Measurements from ENCODE around the gene LIPE. TPM values are rescaled to one million over a fixed set of nuclear protein-coding genes. Genes with fewer than 3 reads are reported as not detected.

Gene LIPE
- total and polyA plus RNA-seq, 2 experiments from 2014 or later = 0.22 to 0.61 TPM

- in situ Hi-C loops (cut with MboI) = no loop called here
- H3K4me3 ChIP-seq = no peak overlapping the region
- no peaks in the 10 kb centered on the region for H4K20me1 ChIP-seq (ENCODE audit: insufficient read depth)
Observed at GRCh38 chr19:42407085-42407815, 19.9 kb downstream of the LIPE start.

GRCh38 chr19:42406111-42406510, 21.1 kb downstream of the LIPE start:
- Histone ChIP-seq H3K79me2 (ENCODE audit: insufficient read depth) (no peaks in the 10 kb centered on the region), H2AFZ (no peak overlapping the region), H3K9me3 (ENCODE audit: low read depth) (no peaks in the 10 kb centered on the region), H3K9me2 (ENCODE audit: insufficient read depth) (no peaks in the 10 kb centered on the region), H3F3A (ENCODE audit: insufficient read depth) (no peaks in the 10 kb centered on the region), H3K36me3 (ENCODE audit: low read depth) (no peaks in the 10 kb centered on the region), H4K20me1 (ENCODE audit: insufficient read depth) (no peaks in the 10 kb centered on the region), H3K4me2 (ENCODE audit: unreplicated experiment) (no peak overlapping the region), H3K9ac (no peak overlapping the region), H3K27me3 (replicated peaks; ENCODE audit: insufficient read depth) (no peaks in the 10 kb centered on the region), H3K4me1 (ENCODE audit: insufficient read depth) (no peaks in the 10 kb centered on the region), H3K4me3 (no peak overlapping the region), H3K27ac (no peak overlapping the region)
- WGBS, 2 experiments (ENCODE audit: low coverage in 1 of 2, low lambda C conversion rate in 2 of 2, missing lambda C conversion rate in 2 of 2) = 91 to 94% methylated on average over 11 of the region's 11 CpGs
- DNase-seq = no peak
- no peak for TF ChIP-seq EZH2phosphoT487 (IDR thresholded peaks at IDR 0.05; ENCODE audit: insufficient read depth, low read depth)
- no peak for TF ChIP-seq EZH2 (IDR thresholded peaks at IDR 0.05; ENCODE audit: insufficient read depth, poor library complexity, severe bottlenecking)
- in situ Hi-C loops (cut with MboI) = no loop called here

More at GRCh38 chr19:42407085-42407815, 19.9 kb downstream of the LIPE start:
- H3K9me2 ChIP-seq (ENCODE audit: insufficient read depth) = no peaks in the 10 kb centered on the region
- TF ChIP-seq EZH2phosphoT487 (IDR thresholded peaks at IDR 0.05; ENCODE audit: insufficient read depth, low read depth) (no peak), EZH2 (IDR thresholded peaks at IDR 0.05; ENCODE audit: insufficient read depth, poor library complexity, severe bottlenecking) (no peak)
- H2AFZ ChIP-seq = no peak overlapping the region
- H3K9me3 ChIP-seq (ENCODE audit: low read depth) = no peaks in the 10 kb centered on the region
- no peak overlapping the region for H3K27ac ChIP-seq
- DNase-seq = no peak
- H3K27me3 ChIP-seq (replicated peaks; ENCODE audit: insufficient read depth) = no peaks in the 10 kb centered on the region
- no peaks in the 10 kb centered on the region for H3F3A ChIP-seq (ENCODE audit: insufficient read depth)
- no peaks in the 10 kb centered on the region for H3K36me3 ChIP-seq (ENCODE audit: low read depth)
- H3K79me2 ChIP-seq (ENCODE audit: insufficient read depth) = no peaks in the 10 kb centered on the region
- H3K9ac ChIP-seq = no peak overlapping the region
- no peaks in the 10 kb centered on the region for H3K4me1 ChIP-seq (ENCODE audit: insufficient read depth)
- 91 to 92% methylated on average over 19 to 30 of the region's 30 CpGs for WGBS, 2 experiments (ENCODE audit: low coverage in 1 of 2, low lambda C conversion rate in 2 of 2, missing lambda C conversion rate in 2 of 2)
- H3K4me2 ChIP-seq (ENCODE audit: unreplicated experiment) = no peak overlapping the region

GRCh38 chr19:42403586-42403985, 23.6 kb downstream of the LIPE start:
- H3K9ac ChIP-seq = no peak overlapping the region
- no peak overlapping the region for H2AFZ ChIP-seq
- no peaks in the 10 kb centered on the region for H4K20me1 ChIP-seq (ENCODE audit: insufficient read depth)
- no peaks in the 10 kb centered on the region for H3K36me3 ChIP-seq (ENCODE audit: low read depth)
- 97 to 98% methylated on average over 10 of the region's 10 CpGs for WGBS, 2 experiments (ENCODE audit: low coverage in 1 of 2, low lambda C conversion rate in 2 of 2, missing lambda C conversion rate in 2 of 2)
- in situ Hi-C loops (cut with MboI) = no loop called here
- no peak overlapping the region for H3K27ac ChIP-seq
- H3K4me2 ChIP-seq (ENCODE audit: unreplicated experiment) = no peak overlapping the region
- H3K9me2 ChIP-seq (ENCODE audit: insufficient read depth) = no peaks in the 10 kb centered on the region
- no peaks in the 10 kb centered on the region for H3F3A ChIP-seq (ENCODE audit: insufficient read depth)
- H3K4me3 ChIP-seq = no peak overlapping the region
- no peaks in the 10 kb centered on the region for H3K79me2 ChIP-seq (ENCODE audit: insufficient read depth)
- DNase-seq = no peak
- no peaks in the 10 kb centered on the region for H3K27me3 ChIP-seq (replicated peaks; ENCODE audit: insufficient read depth)
- no peaks in the 10 kb centered on the region for H3K9me3 ChIP-seq (ENCODE audit: low read depth)
- H3K4me1 ChIP-seq (ENCODE audit: insufficient read depth) = no peaks in the 10 kb centered on the region
- no peak for TF ChIP-seq EZH2 (IDR thresholded peaks at IDR 0.05; ENCODE audit: insufficient read depth, poor library complexity, severe bottlenecking)
- TF ChIP-seq EZH2phosphoT487 (IDR thresholded peaks at IDR 0.05; ENCODE audit: insufficient read depth, low read depth) = no peak

GRCh38 chr19:42402376-42403116, 24.6 kb downstream of the LIPE start:
- no peaks in the 10 kb centered on the region for H4K20me1 ChIP-seq (ENCODE audit: insufficient read depth)
- H3K36me3 ChIP-seq (ENCODE audit: low read depth) = no peaks in the 10 kb centered on the region
- peak overlapping the region; percentile 72; the same call in 1 of the 2 replicates for H2AFZ ChIP-seq
- peak overlapping the region; percentile 62 for H3K9ac ChIP-seq
- in situ Hi-C loops (cut with MboI) = no loop called here
- DNase-seq = no peak
- H3K9me3 ChIP-seq (ENCODE audit: low read depth) = no peaks in the 10 kb centered on the region
- H3K4me1 ChIP-seq (ENCODE audit: insufficient read depth) = 0 out of 2 replicates have a peak, but pooled peaks cover 3% of the 10 kb centered on the region
- no peaks in the 10 kb centered on the region for H3F3A ChIP-seq (ENCODE audit: insufficient read depth)
- 60 to 65% methylated on average over 34 of the region's 34 CpGs for WGBS, 2 experiments (ENCODE audit: low coverage in 1 of 2, low lambda C conversion rate in 2 of 2, missing lambda C conversion rate in 2 of 2)
- peak overlapping the region; percentile 85 for H3K4me2 ChIP-seq (ENCODE audit: unreplicated experiment)
- H3K9me2 ChIP-seq (ENCODE audit: insufficient read depth) = no peaks in the 10 kb centered on the region
- no peaks in the 10 kb centered on the region for H3K79me2 ChIP-seq (ENCODE audit: insufficient read depth)
- TF ChIP-seq EZH2phosphoT487 (IDR thresholded peaks at IDR 0.05; ENCODE audit: insufficient read depth, low read depth) = no peak
- no peak for TF ChIP-seq EZH2 (IDR thresholded peaks at IDR 0.05; ENCODE audit: insufficient read depth, poor library complexity, severe bottlenecking)
- no peak overlapping the region for H3K27ac ChIP-seq
- peak overlapping the region; percentile 71 for H3K4me3 ChIP-seq
- no peaks in the 10 kb centered on the region for H3K27me3 ChIP-seq (replicated peaks; ENCODE audit: insufficient read depth)
